Measurements from ENCODE around the gene GUCA2B. TPM values are rescaled to one million over a fixed set of nuclear protein-coding genes. Genes with fewer than 3 reads are reported as not detected.

The GUCA2B gene
- total and polyA plus RNA-seq, 4 experiments from 2014 or later, result not detected

- Histone ChIP-seq H3K4me1 (ENCODE audit: insufficient read depth, low read length) (no peaks in the 10 kb centered on the region), H3K27ac (ENCODE audit: low read depth, low read length) (no peak overlapping the region), H3K36me3 (ENCODE audit: insufficient read depth, low read length) (no peaks in the 10 kb centered on the region), H3K27me3 (ENCODE audit: insufficient read depth, low read length) (no peaks in the 10 kb centered on the region), H3K9me3 (ENCODE audit: control insufficient read depth in 1 of 2, low read length in 2 of 2) (no peaks in the 10 kb centered on the region), H3K4me3 (ENCODE audit: low read length in 2 of 2) (no peak overlapping the region)
- ChIA-PET POLR2A (ENCODE audit: partially characterized antibody) (no interaction called here), CTCF (ENCODE audit: partially characterized antibody) (no interaction called here)
- no peak overlapping the region for H3K4me3 Mint-ChIP-seq
- peaks cover 1 to 9% of the 10 kb centered on the region in 2 donors for H3K27me3 Mint-ChIP-seq
- intact Hi-C loops (cut with micrococcal nuclease), result no loop called here
- no peaks in the 10 kb centered on the region for H3K4me1 Mint-ChIP-seq
- H3K27ac Mint-ChIP-seq, result no peak overlapping the region
- no peaks in the 10 kb centered on the region for H3K9me3 Mint-ChIP-seq
- no peak for DNase-seq
- no peaks in the 10 kb centered on the region for H3K36me3 Mint-ChIP-seq
Measured at GRCh38 chr1:42133809-42134526, 19.2 kb upstream of the GUCA2B start.

- no peak overlapping the region for H3K4me3 Mint-ChIP-seq
- intact Hi-C loops (cut with micrococcal nuclease), result no loop called here
- CTCF ChIA-PET (ENCODE audit: partially characterized antibody), result interaction anchor here (1.5 kb wide), 1 partner anchor 12 kb away, joined by 5 read pairs; no protein-coding TSS in a partner anchor
- POLR2A ChIA-PET (ENCODE audit: partially characterized antibody), result no interaction called here
- H3K9me3 Mint-ChIP-seq, result no peaks in the 10 kb centered on the region
- Histone ChIP-seq H3K4me1 (ENCODE audit: insufficient read depth, low read length) (no peaks in the 10 kb centered on the region), H3K27ac (ENCODE audit: low read depth, low read length) (no peak overlapping the region), H3K4me3 (ENCODE audit: low read length in 2 of 2) (no peak overlapping the region), H3K27me3 (ENCODE audit: insufficient read depth, low read length) (peaks cover 7% of the 10 kb centered on the region), H3K36me3 (ENCODE audit: insufficient read depth, low read length) (no peaks in the 10 kb centered on the region), H3K9me3 (ENCODE audit: control insufficient read depth in 1 of 2, low read length in 2 of 2) (no peaks in the 10 kb centered on the region)
- no peak overlapping the region for H3K27ac Mint-ChIP-seq
- H3K36me3 Mint-ChIP-seq, result no peaks in the 10 kb centered on the region
- no peak for DNase-seq
- no peaks in the 10 kb centered on the region for H3K4me1 Mint-ChIP-seq
- H3K27me3 Mint-ChIP-seq, result peaks cover 3% of the 10 kb centered on the region in 2 donors
Measured at GRCh38 chr1:42135426-42135825, 17.8 kb upstream of the GUCA2B start.

- no peak for DNase-seq
- peak overlapping the region in 1 of 7 donors; percentile 39 for H3K27ac Mint-ChIP-seq
- H3K36me3 Mint-ChIP-seq, result no peaks in the 10 kb centered on the region
- H3K27me3 ChIP-seq (ENCODE audit: insufficient read depth, low read length), result peaks cover 7% of the 10 kb centered on the region
- CTCF ChIA-PET (ENCODE audit: partially characterized antibody), result interaction anchor here (1.5 kb wide), 1 partner anchor 11 kb away, joined by 5 read pairs; no protein-coding TSS in a partner anchor
- no peak overlapping the region for H3K27ac ChIP-seq (ENCODE audit: low read depth, low read length)
- H3K4me3 Mint-ChIP-seq, result no peak overlapping the region
- intact Hi-C loops (cut with micrococcal nuclease), result no loop called here
- H3K4me3 ChIP-seq (ENCODE audit: low read length in 2 of 2), result no peak overlapping the region
- H3K9me3 Mint-ChIP-seq, result no peaks in the 10 kb centered on the region
- POLR2A ChIA-PET (ENCODE audit: partially characterized antibody), result no interaction called here
- no peaks in the 10 kb centered on the region for H3K36me3 ChIP-seq (ENCODE audit: insufficient read depth, low read length)
- no peaks in the 10 kb centered on the region for H3K9me3 ChIP-seq (ENCODE audit: control insufficient read depth in 1 of 2, low read length in 2 of 2)
- H3K4me1 Mint-ChIP-seq, result no peaks in the 10 kb centered on the region
- H3K27me3 Mint-ChIP-seq, result peaks cover 3 to 6% of the 10 kb centered on the region in 2 donors
- no peaks in the 10 kb centered on the region for H3K4me1 ChIP-seq (ENCODE audit: insufficient read depth, low read length)
Measured at GRCh38 chr1:42136466-42136865, 16.7 kb upstream of the GUCA2B start.

GRCh38 chr1:42137766-42138165 lies 15.4 kb upstream of the GUCA2B start:
- peaks cover 7% of the 10 kb centered on the region for H3K27me3 ChIP-seq (ENCODE audit: insufficient read depth, low read length)
- H3K9me3 ChIP-seq (ENCODE audit: control insufficient read depth in 1 of 2, low read length in 2 of 2), result no peaks in the 10 kb centered on the region
- H3K4me3 Mint-ChIP-seq, result no peak overlapping the region
- no peaks in the 10 kb centered on the region for H3K9me3 Mint-ChIP-seq
- H3K36me3 ChIP-seq (ENCODE audit: insufficient read depth, low read length), result no peaks in the 10 kb centered on the region
- no peak overlapping the region for H3K27ac ChIP-seq (ENCODE audit: low read depth, low read length)
- H3K27ac Mint-ChIP-seq, result no peak overlapping the region
- ChIA-PET POLR2A (ENCODE audit: partially characterized antibody) (no interaction called here), CTCF (ENCODE audit: partially characterized antibody) (interaction anchor here (1.0 kb wide), 1 partner anchor 36 kb away, joined by 3 read pairs; no protein-coding TSS in a partner anchor)
- H3K36me3 Mint-ChIP-seq, result no peaks in the 10 kb centered on the region
- H3K27me3 Mint-ChIP-seq, result peaks cover 7 to 12% of the 10 kb centered on the region in 2 donors
- DNase-seq, result no peak
- no peaks in the 10 kb centered on the region for H3K4me1 ChIP-seq (ENCODE audit: insufficient read depth, low read length)
- H3K4me3 ChIP-seq (ENCODE audit: low read length in 2 of 2), result no peak overlapping the region
- intact Hi-C loops (cut with micrococcal nuclease), result no loop called here
- H3K4me1 Mint-ChIP-seq, result peaks cover 0 to 2% (median 0%) of the 10 kb centered on the region in 4 donors

- Histone ChIP-seq H3K9me3 (ENCODE audit: control insufficient read depth in 1 of 2, low read length in 2 of 2) (no peaks in the 10 kb centered on the region), H3K4me1 (ENCODE audit: insufficient read depth, low read length) (no peaks in the 10 kb centered on the region), H3K4me3 (ENCODE audit: low read length in 2 of 2) (no peak overlapping the region), H3K27ac (ENCODE audit: low read depth, low read length) (no peak overlapping the region), H3K27me3 (ENCODE audit: insufficient read depth, low read length) (peaks cover 7% of the 10 kb centered on the region), H3K36me3 (ENCODE audit: insufficient read depth, low read length) (no peaks in the 10 kb centered on the region)
- peaks cover 8 to 16% of the 10 kb centered on the region in 2 donors for H3K27me3 Mint-ChIP-seq
- peaks cover 2 to 7% (median 3%) of the 10 kb centered on the region in 4 donors for H3K4me1 Mint-ChIP-seq
- H3K36me3 Mint-ChIP-seq, result no peaks in the 10 kb centered on the region
- H3K9me3 Mint-ChIP-seq, result no peaks in the 10 kb centered on the region
- intact Hi-C loops (cut with micrococcal nuclease), result no loop called here
- H3K4me3 Mint-ChIP-seq, result no peak overlapping the region
- DNase-seq, result no peak
- no peak overlapping the region for H3K27ac Mint-ChIP-seq
- ChIA-PET CTCF (ENCODE audit: partially characterized antibody) (no interaction called here), POLR2A (ENCODE audit: partially characterized antibody) (no interaction called here)
Measured at GRCh38 chr1:42138586-42138985, 14.6 kb upstream of the GUCA2B start.

GRCh38 chr1:42139444-42139843 lies 13.8 kb upstream of the GUCA2B start:
- Histone ChIP-seq H3K27me3 (ENCODE audit: insufficient read depth, low read length) (peaks cover 7% of the 10 kb centered on the region), H3K4me1 (ENCODE audit: insufficient read depth, low read length) (no peaks in the 10 kb centered on the region), H3K36me3 (ENCODE audit: insufficient read depth, low read length) (no peaks in the 10 kb centered on the region), H3K27ac (ENCODE audit: low read depth, low read length) (no peak overlapping the region), H3K9me3 (ENCODE audit: control insufficient read depth in 1 of 2, low read length in 2 of 2) (no peaks in the 10 kb centered on the region), H3K4me3 (ENCODE audit: low read length in 2 of 2) (no peak overlapping the region)
- Mint-ChIP-seq H3K4me1 (peaks cover 2 to 7% (median 3%) of the 10 kb centered on the region in 4 donors), H3K4me3 (no peak overlapping the region), H3K36me3 (no peaks in the 10 kb centered on the region), H3K27me3 (peaks cover 8 to 17% of the 10 kb centered on the region in 2 donors), H3K27ac (no peak overlapping the region), H3K9me3 (no peaks in the 10 kb centered on the region)
- no peak for DNase-seq
- intact Hi-C loops (cut with micrococcal nuclease), result no loop called here
- ChIA-PET CTCF (ENCODE audit: partially characterized antibody) (no interaction called here), POLR2A (ENCODE audit: partially characterized antibody) (no interaction called here)

GRCh38 chr1:42140191-42140590 lies 13.0 kb upstream of the GUCA2B start:
- Histone ChIP-seq H3K27ac (ENCODE audit: low read depth, low read length) (no peak overlapping the region), H3K4me1 (ENCODE audit: insufficient read depth, low read length) (no peaks in the 10 kb centered on the region), H3K4me3 (ENCODE audit: low read length in 2 of 2) (no peak overlapping the region), H3K27me3 (ENCODE audit: insufficient read depth, low read length) (peaks cover 7% of the 10 kb centered on the region), H3K36me3 (ENCODE audit: insufficient read depth, low read length) (no peaks in the 10 kb centered on the region), H3K9me3 (ENCODE audit: control insufficient read depth in 1 of 2, low read length in 2 of 2) (no peaks in the 10 kb centered on the region)
- Mint-ChIP-seq H3K36me3 (no peaks in the 10 kb centered on the region), H3K4me3 (no peak overlapping the region), H3K9me3 (no peaks in the 10 kb centered on the region), H3K4me1 (peaks cover 2 to 7% (median 3%) of the 10 kb centered on the region in 4 donors), H3K27ac (no peak overlapping the region), H3K27me3 (peaks cover 11 to 17% of the 10 kb centered on the region in 2 donors)
- CTCF ChIA-PET (ENCODE audit: partially characterized antibody), result no interaction called here
- POLR2A ChIA-PET (ENCODE audit: partially characterized antibody), result no interaction called here
- no peak for DNase-seq
- intact Hi-C loops (cut with micrococcal nuclease), result loop anchor here (10.0 kb wide), 1 partner anchor 775 kb away; no protein-coding TSS in a partner anchor
